Measurements from ENCODE around the gene SPPL2B. TPM values are rescaled to one million over a fixed set of nuclear protein-coding genes. Genes with fewer than 3 reads are reported as not detected.

Gene SPPL2B
- total RNA-seq, 1 experiment from 2014 or later = 76.0 TPM

DNA sequence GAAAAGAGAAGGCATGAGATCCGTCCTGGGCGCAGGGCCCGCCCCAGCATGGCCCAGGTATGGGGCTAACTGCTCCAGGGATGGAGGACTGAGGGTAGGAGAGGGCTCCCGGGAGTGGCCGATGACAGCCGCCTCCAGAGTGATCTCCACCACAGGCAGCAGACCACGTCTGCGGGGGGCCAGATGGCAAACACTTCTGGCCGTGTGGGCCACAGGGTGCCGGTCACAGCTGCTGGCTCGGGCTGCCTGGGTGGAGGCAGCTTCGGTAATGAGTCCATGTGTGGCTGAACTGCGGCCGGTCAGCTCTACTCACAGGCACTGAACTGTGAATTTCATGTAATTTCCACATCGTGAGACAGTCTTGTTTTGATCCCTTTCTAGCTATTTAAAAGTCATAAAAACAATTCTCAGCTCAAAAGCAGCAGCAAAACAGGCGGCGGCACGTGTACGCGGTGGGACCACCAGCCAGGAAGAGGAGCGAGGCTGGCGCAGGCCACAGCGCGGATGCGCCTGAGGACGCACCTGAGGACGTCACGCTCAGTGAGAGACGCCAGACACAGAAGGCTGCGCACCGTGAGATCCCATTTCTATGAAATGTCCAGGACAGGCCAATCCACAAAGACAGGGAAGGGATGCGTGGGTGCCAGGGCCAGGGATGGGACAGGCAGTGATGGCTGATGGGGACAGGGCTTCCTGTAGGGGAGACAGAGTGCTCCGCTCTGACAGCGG lies 4.1 kb upstream of the SPPL2B start:
- no peak overlapping the region for H3K27ac ChIP-seq (ENCODE audit: low read length)
- intact Hi-C loops (cut with micrococcal nuclease; ENCODE audit: unreplicated experiment) = no loop called here
- POLR2A ChIA-PET = no interaction called here
- in situ Hi-C loops (cut with HindIII; ENCODE audit: low pct_unique_long_range_greater_than_20kb, low sequenced_read_pairs) = no loop called here
- H3K4me1 ChIP-seq (ENCODE audit: control insufficient read depth, insufficient read depth, low read length) = peaks cover 3% of the 10 kb centered on the region; the same call in 1 of the 2 replicates
- no peak for ATAC-seq
- peaks cover 3% of the 10 kb centered on the region; the same call in 1 of the 2 replicates for H3K36me3 ChIP-seq (ENCODE audit: control insufficient read depth, insufficient read depth, low read length)
- BruUV-seq (replicated peaks) = no TSS peak
- H3K9me3 ChIP-seq (ENCODE audit: control insufficient read depth, insufficient read depth, low read depth, low read length) = no peaks in the 10 kb centered on the region
- CTCF ChIA-PET = no interaction called here
- no peak overlapping the region for H3K4me3 ChIP-seq (ENCODE audit: low read depth in 2 of 2, low read length in 2 of 2)
- no peaks in the 10 kb centered on the region for H3K27me3 ChIP-seq (ENCODE audit: control insufficient read depth, insufficient read depth, low read length)
- TF ChIP-seq POLR2AphosphoS5 (IDR thresholded peaks at IDR 0.05; ENCODE audit: low read depth, low read length) (no peak), SIN3A (IDR thresholded peaks at IDR 0.05; ENCODE audit: borderline replicate concordance, insufficient read depth, low read depth, low read length) (no peak), TCF7L2 (IDR thresholded peaks at IDR 0.05; ENCODE audit: low read depth, low read length) (no peak)
- TF ChIP-seq, protein P1, sequence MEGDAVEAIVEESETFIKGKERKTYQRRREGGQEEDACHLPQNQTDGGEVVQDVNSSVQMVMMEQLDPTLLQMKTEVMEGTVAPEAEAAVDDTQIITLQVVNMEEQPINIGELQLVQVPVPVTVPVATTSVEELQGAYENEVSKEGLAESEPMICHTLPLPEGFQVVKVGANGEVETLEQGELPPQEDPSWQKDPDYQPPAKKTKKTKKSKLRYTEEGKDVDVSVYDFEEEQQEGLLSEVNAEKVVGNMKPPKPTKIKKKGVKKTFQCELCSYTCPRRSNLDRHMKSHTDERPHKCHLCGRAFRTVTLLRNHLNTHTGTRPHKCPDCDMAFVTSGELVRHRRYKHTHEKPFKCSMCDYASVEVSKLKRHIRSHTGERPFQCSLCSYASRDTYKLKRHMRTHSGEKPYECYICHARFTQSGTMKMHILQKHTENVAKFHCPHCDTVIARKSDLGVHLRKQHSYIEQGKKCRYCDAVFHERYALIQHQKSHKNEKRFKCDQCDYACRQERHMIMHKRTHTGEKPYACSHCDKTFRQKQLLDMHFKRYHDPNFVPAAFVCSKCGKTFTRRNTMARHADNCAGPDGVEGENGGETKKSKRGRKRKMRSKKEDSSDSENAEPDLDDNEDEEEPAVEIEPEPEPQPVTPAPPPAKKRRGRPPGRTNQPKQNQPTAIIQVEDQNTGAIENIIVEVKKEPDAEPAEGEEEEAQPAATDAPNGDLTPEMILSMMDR (IDR thresholded peaks at IDR 0.05) = no peak
- TF ChIP-seq, protein P2, sequence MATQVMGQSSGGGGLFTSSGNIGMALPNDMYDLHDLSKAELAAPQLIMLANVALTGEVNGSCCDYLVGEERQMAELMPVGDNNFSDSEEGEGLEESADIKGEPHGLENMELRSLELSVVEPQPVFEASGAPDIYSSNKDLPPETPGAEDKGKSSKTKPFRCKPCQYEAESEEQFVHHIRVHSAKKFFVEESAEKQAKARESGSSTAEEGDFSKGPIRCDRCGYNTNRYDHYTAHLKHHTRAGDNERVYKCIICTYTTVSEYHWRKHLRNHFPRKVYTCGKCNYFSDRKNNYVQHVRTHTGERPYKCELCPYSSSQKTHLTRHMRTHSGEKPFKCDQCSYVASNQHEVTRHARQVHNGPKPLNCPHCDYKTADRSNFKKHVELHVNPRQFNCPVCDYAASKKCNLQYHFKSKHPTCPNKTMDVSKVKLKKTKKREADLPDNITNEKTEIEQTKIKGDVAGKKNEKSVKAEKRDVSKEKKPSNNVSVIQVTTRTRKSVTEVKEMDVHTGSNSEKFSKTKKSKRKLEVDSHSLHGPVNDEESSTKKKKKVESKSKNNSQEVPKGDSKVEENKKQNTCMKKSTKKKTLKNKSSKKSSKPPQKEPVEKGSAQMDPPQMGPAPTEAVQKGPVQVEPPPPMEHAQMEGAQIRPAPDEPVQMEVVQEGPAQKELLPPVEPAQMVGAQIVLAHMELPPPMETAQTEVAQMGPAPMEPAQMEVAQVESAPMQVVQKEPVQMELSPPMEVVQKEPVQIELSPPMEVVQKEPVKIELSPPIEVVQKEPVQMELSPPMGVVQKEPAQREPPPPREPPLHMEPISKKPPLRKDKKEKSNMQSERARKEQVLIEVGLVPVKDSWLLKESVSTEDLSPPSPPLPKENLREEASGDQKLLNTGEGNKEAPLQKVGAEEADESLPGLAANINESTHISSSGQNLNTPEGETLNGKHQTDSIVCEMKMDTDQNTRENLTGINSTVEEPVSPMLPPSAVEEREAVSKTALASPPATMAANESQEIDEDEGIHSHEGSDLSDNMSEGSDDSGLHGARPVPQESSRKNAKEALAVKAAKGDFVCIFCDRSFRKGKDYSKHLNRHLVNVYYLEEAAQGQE (IDR thresholded peaks at IDR 0.05; ENCODE audit: insufficient read depth in 1 of 2, low read depth in 2 of 2, low read length in 1 of 2) = no peak
- no peak for DNase-seq (ENCODE audit: low read depth, low spot score)

DNA sequence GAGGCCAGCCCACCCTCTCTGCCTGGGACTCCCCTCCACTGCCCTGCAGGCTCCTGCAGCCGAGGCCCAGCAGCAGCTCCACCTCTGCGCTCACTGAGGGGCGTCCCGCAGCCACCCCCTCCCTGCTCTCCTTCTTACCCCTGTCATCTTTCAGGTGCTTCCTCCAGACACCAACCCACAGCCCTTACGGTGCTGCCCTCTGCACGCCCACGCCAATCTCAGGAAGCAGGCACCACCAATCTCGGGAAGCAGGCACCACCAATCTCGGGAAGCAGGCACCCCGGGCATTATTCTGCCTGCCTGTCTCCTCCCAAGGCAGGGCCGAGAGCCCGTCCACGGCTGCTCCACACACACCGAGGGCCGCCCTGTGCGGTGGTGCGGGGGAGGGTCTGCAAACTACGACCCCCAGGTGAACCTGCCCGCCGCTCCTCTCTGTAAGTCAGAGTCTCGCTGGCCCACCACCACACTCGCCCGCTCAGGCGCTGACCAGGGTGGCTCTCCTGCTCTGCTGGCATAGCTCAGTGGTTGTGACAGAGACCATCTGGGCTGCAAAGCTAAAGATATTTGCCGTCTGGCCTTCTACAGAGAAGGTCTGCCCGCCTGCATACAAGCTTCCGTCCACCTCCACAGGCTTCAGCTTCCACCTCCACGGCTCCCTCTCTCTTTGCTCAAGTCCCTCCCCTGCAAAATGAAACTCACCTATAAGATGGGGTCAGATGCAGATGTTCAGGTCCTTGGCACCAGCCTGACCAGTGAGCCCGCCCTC lies 3.0 kb upstream of the SPPL2B start:
- Histone ChIP-seq H3K4me1 (ENCODE audit: control insufficient read depth, insufficient read depth, low read length) (peaks cover 3% of the 10 kb centered on the region; the same call in 1 of the 2 replicates), H3K4me3 (ENCODE audit: low read depth in 2 of 2, low read length in 2 of 2) (no peak overlapping the region), H3K27me3 (ENCODE audit: control insufficient read depth, insufficient read depth, low read length) (no peaks in the 10 kb centered on the region), H3K27ac (ENCODE audit: low read length) (no peak overlapping the region), H3K9me3 (ENCODE audit: control insufficient read depth, insufficient read depth, low read depth, low read length) (no peaks in the 10 kb centered on the region), H3K36me3 (ENCODE audit: control insufficient read depth, insufficient read depth, low read length) (peaks cover 3% of the 10 kb centered on the region; the same call in 1 of the 2 replicates)
- ATAC-seq (no peak), DNase-seq (ENCODE audit: low read depth, low spot score) (no peak)
- POLR2A ChIA-PET = no interaction called here
- intact Hi-C loops (cut with micrococcal nuclease; ENCODE audit: unreplicated experiment) = no loop called here
- BruUV-seq (replicated peaks) = no TSS peak
- in situ Hi-C loops (cut with HindIII; ENCODE audit: low pct_unique_long_range_greater_than_20kb, low sequenced_read_pairs) = no loop called here
- CTCF ChIA-PET = no interaction called here
- TF ChIP-seq, protein P2 (IDR thresholded peaks at IDR 0.05; ENCODE audit: insufficient read depth in 1 of 2, low read depth in 2 of 2, low read length in 1 of 2) = no peak
- TF ChIP-seq TCF7L2 (IDR thresholded peaks at IDR 0.05; ENCODE audit: low read depth, low read length) (no peak), SIN3A (IDR thresholded peaks at IDR 0.05; ENCODE audit: borderline replicate concordance, insufficient read depth, low read depth, low read length) (no peak), POLR2AphosphoS5 (IDR thresholded peaks at IDR 0.05; ENCODE audit: low read depth, low read length) (no peak)
- TF ChIP-seq, protein P1 (IDR thresholded peaks at IDR 0.05) = no peak

Measured in Panc1 (cell line).